Activated CD8-positive, alpha-beta memory T cell treated with anti-CD3 and anti-CD28 coated beads, Interleukin-2, amount 50 U/mL, for 24 hours (primary cell): ENCODE measurements around the gene HOPX.
"Not testable (repeated sequence)": the region's sequence is repeated elsewhere in the genome, so short reads cannot be mapped to it uniquely, and the experiment has no call there.

Experiments
- DNase-seq: peaks from one replicate; pipeline ENCODE4 v3.0.0-alpha.2; 2020; ENCODE audit errors: extremely low read depth

Gene HOPX

GRCh38 chr4:56681158-56681852 lies at the start of gene HOPX:
Gene HOPX (minus strand): TSS chr4:56681296. CDS start chr4:56657816, 23,480 bp downstream.
- DNase-seq: peak; percentile 31

GRCh38 chr4:56730097-56730496 lies 49.0 kb upstream of the HOPX start:
- no peak for DNase-seq

GRCh38 chr4:56728512-56728911 lies 47.4 kb upstream of the HOPX start:
- no peak for DNase-seq

GRCh38 chr4:56727150-56727549 lies 46.1 kb upstream of the HOPX start:
- DNase-seq: no peak

GRCh38 chr4:56726593-56726992 lies 45.5 kb upstream of the HOPX start:
- not testable (repeated sequence) for DNase-seq

- no peak for DNase-seq
Measured at GRCh38 chr4:56723659-56724230, 42.6 kb upstream of the HOPX start.

GRCh38 chr4:56723201-56723605 lies 42.1 kb upstream of the HOPX start:
- no peak for DNase-seq

GRCh38 chr4:56708146-56708545 lies 27.1 kb upstream of the HOPX start:
- DNase-seq: no peak

GRCh38 chr4:56705966-56706365 lies 24.9 kb upstream of the HOPX start:
- DNase-seq: no peak

- DNase-seq: no peak
Measured at GRCh38 chr4:56705334-56705733, 24.2 kb upstream of the HOPX start.

GRCh38 chr4:56704089-56704871 lies 23.2 kb upstream of the HOPX start:
- DNase-seq: no peak

- no peak for DNase-seq
Measured at GRCh38 chr4:56703378-56703777, 22.3 kb upstream of the HOPX start.

- DNase-seq: no peak
Measured at GRCh38 chr4:56701644-56702043, 20.5 kb upstream of the HOPX start.

GRCh38 chr4:56701161-56701480 lies 20.0 kb upstream of the HOPX start:
- no peak for DNase-seq

GRCh38 chr4:56699537-56700105 lies 18.5 kb upstream of the HOPX start:
- DNase-seq: no peak

GRCh38 chr4:56698329-56698728 lies 17.2 kb upstream of the HOPX start:
- DNase-seq: no peak

GRCh38 chr4:56696056-56696455 lies 15.0 kb upstream of the HOPX start:
- DNase-seq: no peak

- not testable (repeated sequence) for DNase-seq
Measured at GRCh38 chr4:56693476-56693875, 12.4 kb upstream of the HOPX start.

- no peak for DNase-seq
Measured at GRCh38 chr4:56692576-56692975, 11.5 kb upstream of the HOPX start.

GRCh38 chr4:56691425-56691824 lies 10.3 kb upstream of the HOPX start:
- no peak for DNase-seq

- no peak for DNase-seq
Measured at GRCh38 chr4:56690393-56690792, 9.3 kb upstream of the HOPX start.

GRCh38 chr4:56689201-56689969 lies 8.3 kb upstream of the HOPX start:
- DNase-seq: no peak
